Testis (tissue), 2 donors: ENCODE measurements around the gene CTPS2.

Experiments used
- POLR2A ChIP-seq: fragments of 450-650 bp; IDR thresholded peaks from one replicate; pipeline ENCODE4 v1.6.1; 2017; ENCODE audit warnings: antibody characterized with exemption, mild to moderate bottlenecking, moderate library complexity
- TF ChIP-seq, protein P1 (sequence below), 3 experiments: fragments of 450-650 bp in 2 of 3; fragments of 200-600 bp in 1 of 3; sonication (generic) in 1 of 3; IDR thresholded peaks; one replicate each; pipeline ENCODE4 v1.5.1; 2016 to 2019; ENCODE audit warnings: antibody characterized with exemption in 3 of 3, mild to moderate bottlenecking in 2 of 3, moderate library complexity in 1 of 3

DNA sequence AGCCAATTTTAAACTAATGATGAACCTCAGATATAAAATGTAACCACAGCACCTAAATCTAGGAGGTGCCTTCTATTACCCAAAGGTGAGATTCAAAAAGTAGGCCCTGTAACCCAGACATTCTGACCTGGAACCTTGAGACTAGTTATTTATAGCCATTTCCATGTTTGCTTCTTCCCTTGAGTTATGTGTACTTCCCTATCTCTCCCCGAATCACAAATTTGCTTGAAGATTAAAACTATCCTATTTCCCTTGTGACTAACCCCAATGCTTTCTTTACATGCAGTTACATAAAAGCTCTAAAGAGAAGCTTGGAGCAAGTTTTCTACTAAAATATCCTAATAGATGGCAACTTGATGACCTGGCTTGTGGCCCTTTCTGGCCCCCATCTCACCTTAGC lies 95.1 kb downstream of the CTPS2 start:
- TF ChIP-seq, protein P1, sequence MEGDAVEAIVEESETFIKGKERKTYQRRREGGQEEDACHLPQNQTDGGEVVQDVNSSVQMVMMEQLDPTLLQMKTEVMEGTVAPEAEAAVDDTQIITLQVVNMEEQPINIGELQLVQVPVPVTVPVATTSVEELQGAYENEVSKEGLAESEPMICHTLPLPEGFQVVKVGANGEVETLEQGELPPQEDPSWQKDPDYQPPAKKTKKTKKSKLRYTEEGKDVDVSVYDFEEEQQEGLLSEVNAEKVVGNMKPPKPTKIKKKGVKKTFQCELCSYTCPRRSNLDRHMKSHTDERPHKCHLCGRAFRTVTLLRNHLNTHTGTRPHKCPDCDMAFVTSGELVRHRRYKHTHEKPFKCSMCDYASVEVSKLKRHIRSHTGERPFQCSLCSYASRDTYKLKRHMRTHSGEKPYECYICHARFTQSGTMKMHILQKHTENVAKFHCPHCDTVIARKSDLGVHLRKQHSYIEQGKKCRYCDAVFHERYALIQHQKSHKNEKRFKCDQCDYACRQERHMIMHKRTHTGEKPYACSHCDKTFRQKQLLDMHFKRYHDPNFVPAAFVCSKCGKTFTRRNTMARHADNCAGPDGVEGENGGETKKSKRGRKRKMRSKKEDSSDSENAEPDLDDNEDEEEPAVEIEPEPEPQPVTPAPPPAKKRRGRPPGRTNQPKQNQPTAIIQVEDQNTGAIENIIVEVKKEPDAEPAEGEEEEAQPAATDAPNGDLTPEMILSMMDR (IDR thresholded peaks at IDR 0.05) = no peak
- no peak for TF ChIP-seq POLR2A
